IPS-20b (cell line): ENCODE results near the gene WARS2.

ENCODE experiments used
- H3K27ac ChIP-seq: one replicate; pipeline ENCODE4 v1.5.1; 2013; ENCODE audit warnings: low read length
- H3K27me3 ChIP-seq: 2 replicates; pipeline ENCODE4 v1.6.1; 2013; ENCODE audit warnings: mild to moderate bottlenecking, low read length, inconsistent platforms; ENCODE audit not compliant: insufficient read depth
- H3K36me3 ChIP-seq: 2 replicates; pipeline ENCODE4 v1.6.1; 2013; ENCODE audit warnings: low read depth, mild to moderate bottlenecking, inconsistent platforms, low read length, moderate library complexity; ENCODE audit not compliant: insufficient read depth
- H3K4me1 ChIP-seq: 2 replicates; pipeline ENCODE4 v1.6.1; 2013; ENCODE audit warnings: mild to moderate bottlenecking, control low read depth, inconsistent platforms, low read length, moderate library complexity; ENCODE audit not compliant: insufficient read depth
- H3K4me3 ChIP-seq: 2 replicates; pipeline ENCODE4 v1.5.1; 2013; ENCODE audit warnings: mild to moderate bottlenecking, low read length, inconsistent platforms
- H3K9ac ChIP-seq: 2 replicates; pipeline ENCODE4 v1.6.1; 2013; ENCODE audit warnings: low read depth, mild to moderate bottlenecking, inconsistent platforms, low read length, moderate library complexity
- H3K9me3 ChIP-seq: 2 replicates; pipeline ENCODE4 v1.6.1; 2013; ENCODE audit warnings: mild to moderate bottlenecking, low read depth, low read length, inconsistent platforms; ENCODE audit not compliant: insufficient read depth

The WARS2 gene

DNA sequence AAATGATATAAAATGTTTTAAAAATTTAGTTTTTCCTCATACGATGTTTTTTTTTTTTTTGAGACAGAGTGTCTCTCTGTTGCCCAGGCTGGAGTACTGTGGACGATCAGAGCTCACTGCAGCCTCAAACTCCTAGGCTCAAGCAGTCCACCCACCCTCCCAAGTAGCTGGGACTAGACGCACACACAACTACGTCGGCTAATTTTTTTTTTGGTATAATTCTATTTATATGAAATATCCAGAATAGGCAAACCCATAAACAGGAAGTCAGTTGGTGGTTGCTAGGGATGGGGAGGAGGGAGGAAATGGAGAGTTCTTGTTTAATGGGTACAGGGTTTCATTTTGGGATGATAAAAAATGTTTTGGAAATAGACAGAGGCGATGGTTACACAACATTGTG, 56.5 kb downstream of the WARS2 start:
- Histone ChIP-seq H3K9me3 (no peaks in the 10 kb centered on the region; the same call in 1 of the 2 replicates), H3K4me1 (peaks cover 20% of the 10 kb centered on the region; the same call in 1 of the 2 replicates), H3K9ac (no peak overlapping the region), H3K36me3 (no peaks in the 10 kb centered on the region), H3K4me3 (no peak overlapping the region), H3K27ac (no peak overlapping the region), H3K27me3 (no peaks in the 10 kb centered on the region)

DNA sequence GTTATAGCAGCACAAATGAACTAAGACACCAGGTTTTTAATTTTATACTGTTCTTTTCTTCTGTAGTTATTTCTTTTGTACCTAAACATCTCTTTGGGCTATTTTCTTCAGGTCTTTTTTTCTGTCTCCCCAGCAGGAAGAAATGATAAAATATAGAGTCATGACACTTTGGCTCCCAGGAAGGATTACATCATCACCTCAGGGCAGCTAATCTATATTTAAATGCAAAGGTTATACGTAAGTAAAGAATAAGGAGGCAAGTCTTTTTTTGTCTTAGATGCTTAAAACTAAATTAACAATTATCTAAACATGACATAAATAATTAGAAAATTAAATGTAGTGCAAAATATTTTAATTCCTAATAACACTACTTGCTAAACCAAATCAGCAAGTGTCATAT, 57.0 kb downstream of the WARS2 start:
- H3K36me3 ChIP-seq: no peaks in the 10 kb centered on the region
- no peak overlapping the region for H3K9ac ChIP-seq
- no peaks in the 10 kb centered on the region; the same call in 1 of the 2 replicates for H3K9me3 ChIP-seq
- H3K4me1 ChIP-seq: peaks cover 20% of the 10 kb centered on the region; the same call in 1 of the 2 replicates
- no peak overlapping the region for H3K4me3 ChIP-seq
- H3K27me3 ChIP-seq: no peaks in the 10 kb centered on the region
- no peak overlapping the region for H3K27ac ChIP-seq

DNA sequence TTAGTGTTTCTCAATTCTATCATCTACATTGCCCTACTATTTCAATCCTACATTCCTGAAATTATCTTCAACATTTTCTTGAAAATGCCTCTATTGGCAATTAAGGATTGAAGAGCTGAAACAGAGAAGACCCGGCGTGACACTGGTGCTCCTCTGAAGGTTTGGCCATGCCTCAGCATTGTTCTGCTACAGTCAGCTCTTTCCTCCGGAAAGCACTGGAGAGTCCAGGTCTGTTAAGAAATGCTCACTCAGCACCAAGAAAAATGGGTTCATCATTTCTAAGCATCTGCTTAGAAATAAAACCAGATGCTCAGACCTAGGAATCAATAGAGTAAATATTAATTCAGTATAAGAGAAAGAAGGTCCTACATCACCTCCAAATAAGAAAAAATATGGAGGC, 58.8 kb downstream of the WARS2 start:
- Histone ChIP-seq H3K27me3 (no peaks in the 10 kb centered on the region), H3K27ac (no peak overlapping the region), H3K36me3 (no peaks in the 10 kb centered on the region)

DNA sequence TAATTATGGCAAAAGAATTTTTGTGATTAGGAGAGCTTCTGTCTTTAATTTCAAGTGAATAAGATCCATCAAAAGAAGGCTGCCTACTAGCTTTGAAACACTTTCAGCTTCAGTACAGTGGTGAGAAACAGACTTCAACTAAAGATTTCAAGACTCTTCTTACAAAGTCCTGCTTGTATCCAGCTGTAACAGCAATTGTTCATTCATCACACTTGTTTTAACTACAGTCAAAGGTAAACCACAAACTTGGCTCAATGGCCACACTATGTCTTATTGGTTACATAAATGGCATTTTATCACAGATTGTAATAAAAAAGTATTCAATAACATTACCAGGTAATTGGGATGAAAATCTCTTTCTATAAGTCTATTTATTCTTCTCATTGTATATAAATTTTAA, 59.2 kb downstream of the WARS2 start:
- peak overlapping the region; percentile 63 for H3K27ac ChIP-seq

More for the DNA sequence above, 58.8 kb downstream of the WARS2 start:
- no peaks in the 10 kb centered on the region; the same call in 1 of the 2 replicates for H3K9me3 ChIP-seq
- no peak overlapping the region for H3K9ac ChIP-seq
- no peak overlapping the region for H3K4me3 ChIP-seq
- peaks cover 15% of the 10 kb centered on the region; the same call in 1 of the 2 replicates for H3K4me1 ChIP-seq

DNA sequence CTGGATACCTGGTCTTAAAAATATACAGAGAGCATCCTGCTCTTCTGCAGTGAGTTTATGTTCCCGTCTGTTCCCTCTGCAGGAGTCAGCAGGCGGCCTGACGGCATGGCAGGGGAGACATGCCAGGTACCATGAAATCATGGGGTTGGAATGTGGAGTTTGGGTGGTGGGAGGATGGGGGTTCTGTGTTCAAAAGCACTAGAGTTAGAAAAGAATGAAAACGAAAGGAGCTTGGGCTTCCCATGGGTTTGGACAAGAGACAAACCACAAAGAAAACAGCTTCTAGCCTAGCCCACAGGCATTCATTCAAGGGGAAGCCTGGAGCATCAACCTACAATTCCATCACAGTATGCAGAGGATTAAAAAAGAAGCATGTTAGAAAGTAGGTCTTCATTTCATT, 59.9 kb downstream of the WARS2 start:
- peaks cover 15% of the 10 kb centered on the region; the same call in 1 of the 2 replicates for H3K4me1 ChIP-seq
- H3K9me3 ChIP-seq: no peaks in the 10 kb centered on the region; the same call in 1 of the 2 replicates
- 0 out of 2 replicates have a peak overlapping the region, but pooled peaks have one; percentile 13 for H3K9ac ChIP-seq
- no peaks in the 10 kb centered on the region for H3K36me3 ChIP-seq
- no peaks in the 10 kb centered on the region for H3K27me3 ChIP-seq
- peak overlapping the region; percentile 63 for H3K27ac ChIP-seq
- peak overlapping the region; percentile 17; the same call in 1 of the 2 replicates for H3K4me3 ChIP-seq

More for the DNA sequence above, 59.2 kb downstream of the WARS2 start:
- no peak overlapping the region for H3K9ac ChIP-seq
- no peaks in the 10 kb centered on the region for H3K27me3 ChIP-seq
- no peak overlapping the region for H3K4me3 ChIP-seq
- no peaks in the 10 kb centered on the region; the same call in 1 of the 2 replicates for H3K9me3 ChIP-seq
- peaks cover 15% of the 10 kb centered on the region; the same call in 1 of the 2 replicates for H3K4me1 ChIP-seq
- H3K36me3 ChIP-seq: no peaks in the 10 kb centered on the region

DNA sequence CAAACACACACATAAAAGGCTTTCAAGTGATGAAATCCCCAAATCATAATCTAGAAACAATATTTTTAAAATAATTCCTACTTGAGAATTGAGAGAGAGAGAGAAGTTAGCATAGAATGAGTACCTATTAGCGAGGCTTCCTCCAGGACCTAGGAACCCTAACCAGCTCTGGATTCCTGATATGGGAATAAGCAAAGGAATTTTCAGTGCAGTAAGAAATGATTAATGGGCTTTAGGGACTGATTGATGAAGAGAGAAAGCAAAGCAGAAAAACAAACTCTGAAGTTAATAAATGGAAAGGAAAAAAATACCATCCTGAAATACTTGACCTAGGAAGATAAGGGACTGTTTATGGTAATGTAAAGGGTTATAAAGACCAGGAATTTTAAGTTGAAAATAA, 60.6 kb downstream of the WARS2 start:
- H3K4me3 ChIP-seq: no peak overlapping the region
- no peak overlapping the region for H3K27ac ChIP-seq
- peaks cover 15% of the 10 kb centered on the region; the same call in 1 of the 2 replicates for H3K4me1 ChIP-seq
- no peaks in the 10 kb centered on the region for H3K36me3 ChIP-seq
- no peaks in the 10 kb centered on the region for H3K27me3 ChIP-seq
- H3K9ac ChIP-seq: no peak overlapping the region
- no peaks in the 10 kb centered on the region; the same call in 1 of the 2 replicates for H3K9me3 ChIP-seq

DNA sequence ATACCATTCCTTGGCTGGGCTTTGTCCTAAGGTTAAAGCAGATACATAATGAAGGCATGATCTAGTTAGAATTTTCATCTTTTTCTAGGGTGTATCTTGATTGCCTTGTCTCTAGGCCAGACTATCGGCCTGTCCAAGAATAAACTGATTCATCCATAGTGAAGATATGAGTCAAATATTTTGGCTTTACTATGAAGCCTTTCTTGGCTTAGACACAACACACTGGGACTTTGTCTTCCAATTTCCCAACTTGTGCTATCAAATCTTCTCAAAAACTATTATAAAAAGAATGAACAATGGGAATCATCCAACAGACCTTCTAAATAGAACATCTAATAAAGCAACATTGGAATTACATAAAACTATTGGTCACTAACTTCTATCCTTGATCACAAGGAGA, 64.8 kb downstream of the WARS2 start:
- Histone ChIP-seq H3K4me3 (no peak overlapping the region), H3K27ac (no peak overlapping the region)

DNA sequence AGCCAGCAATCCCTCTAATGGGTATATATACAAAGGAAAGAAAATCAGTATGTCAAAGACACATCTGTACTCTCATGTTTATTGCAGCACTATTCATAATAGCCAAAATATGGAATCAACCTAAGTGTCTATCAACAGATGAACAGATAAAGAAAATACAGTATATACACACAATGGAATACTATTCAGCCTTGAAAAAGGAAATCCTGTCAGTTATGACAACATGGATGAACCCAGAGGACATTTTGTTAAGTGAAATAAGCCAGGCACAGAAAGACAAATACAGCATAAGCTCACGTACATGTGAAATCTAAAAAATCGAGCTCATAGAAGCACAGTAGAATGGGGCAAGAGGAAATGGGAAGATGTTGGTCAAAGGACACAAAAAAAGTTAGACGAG, 69.1 kb downstream of the WARS2 start:
- Histone ChIP-seq H3K36me3 (no peaks in the 10 kb centered on the region), H3K27ac (no peak overlapping the region), H3K9me3 (no peaks in the 10 kb centered on the region), H3K27me3 (no peaks in the 10 kb centered on the region), H3K9ac (no peak overlapping the region), H3K4me3 (no peak overlapping the region), H3K4me1 (no peaks in the 10 kb centered on the region)

More for the DNA sequence above, 64.8 kb downstream of the WARS2 start:
- Histone ChIP-seq H3K9me3 (no peaks in the 10 kb centered on the region), H3K27me3 (no peaks in the 10 kb centered on the region), H3K36me3 (no peaks in the 10 kb centered on the region), H3K9ac (no peak overlapping the region), H3K4me1 (peaks cover 4% of the 10 kb centered on the region; the same call in 1 of the 2 replicates)

DNA sequence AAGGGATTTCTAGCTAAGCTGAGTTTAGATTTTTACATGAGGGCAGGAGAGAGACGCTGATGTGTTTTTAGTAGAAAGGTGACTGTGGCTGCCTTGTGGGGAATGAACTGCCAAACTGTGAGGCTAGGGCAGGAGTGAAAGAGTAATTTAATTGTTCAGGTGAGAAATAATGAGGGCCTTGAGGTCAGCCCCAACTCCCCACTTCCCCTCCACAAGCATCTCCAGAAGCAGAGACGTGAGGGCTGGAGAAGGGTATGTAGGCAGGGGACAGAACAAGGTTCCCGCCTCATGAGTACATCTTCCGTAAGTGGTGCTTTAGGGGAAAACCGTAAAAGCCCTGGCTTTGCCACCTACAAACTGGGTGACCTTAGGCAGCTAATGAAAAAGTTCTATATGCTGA, 70.8 kb downstream of the WARS2 start:
- Histone ChIP-seq H3K36me3 (no peaks in the 10 kb centered on the region), H3K27me3 (no peaks in the 10 kb centered on the region), H3K9ac (no peak overlapping the region), H3K4me1 (no peaks in the 10 kb centered on the region), H3K27ac (no peak overlapping the region), H3K9me3 (no peaks in the 10 kb centered on the region), H3K4me3 (no peak overlapping the region)

DNA sequence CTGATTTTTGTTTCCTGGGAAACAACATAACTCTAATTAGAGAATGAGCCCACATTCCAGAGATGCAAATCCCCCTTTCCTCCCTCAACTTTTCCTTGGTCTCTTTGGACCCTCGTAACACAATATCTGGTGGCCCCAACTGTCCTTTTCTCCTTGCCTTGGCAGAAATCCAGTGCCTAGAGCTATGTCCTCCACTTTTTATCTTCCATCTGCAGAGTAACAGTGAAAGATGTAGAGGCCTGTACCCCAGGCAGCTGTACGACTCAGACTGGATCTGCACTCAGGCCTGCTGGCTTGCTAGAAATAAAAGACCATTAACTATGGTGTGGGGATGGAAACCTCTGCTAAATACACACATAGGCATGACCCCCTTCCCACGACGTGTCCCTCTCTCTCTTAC, 72.0 kb downstream of the WARS2 start:
- no peaks in the 10 kb centered on the region for H3K9me3 ChIP-seq
- no peak overlapping the region for H3K27ac ChIP-seq
- H3K9ac ChIP-seq: no peak overlapping the region
- no peak overlapping the region for H3K4me3 ChIP-seq
- H3K36me3 ChIP-seq: no peaks in the 10 kb centered on the region
- H3K4me1 ChIP-seq: no peaks in the 10 kb centered on the region
- H3K27me3 ChIP-seq: no peaks in the 10 kb centered on the region

DNA sequence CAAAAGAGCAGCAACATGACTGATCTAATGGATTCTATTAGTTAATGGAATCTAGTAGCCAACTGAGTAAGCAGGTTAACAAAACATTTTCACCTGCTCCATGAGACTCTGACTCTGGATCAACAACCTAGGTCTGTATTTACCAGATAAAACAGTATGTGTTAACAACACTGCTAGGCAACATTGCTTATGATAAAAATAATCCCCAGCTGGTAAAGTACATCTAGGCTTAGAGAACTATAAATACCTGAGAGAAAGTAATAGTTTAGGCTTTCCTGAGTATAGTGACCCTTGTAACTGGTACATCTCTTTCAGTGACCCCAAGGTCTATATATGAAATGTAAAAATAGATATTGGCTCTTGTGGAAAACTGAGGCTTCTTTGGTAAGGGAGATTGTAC, 78.8 kb downstream of the WARS2 start:
- no peak overlapping the region for H3K27ac ChIP-seq
- no peaks in the 10 kb centered on the region for H3K27me3 ChIP-seq
- no peaks in the 10 kb centered on the region for H3K9me3 ChIP-seq
- no peaks in the 10 kb centered on the region for H3K4me1 ChIP-seq
- H3K36me3 ChIP-seq: no peaks in the 10 kb centered on the region
- no peak overlapping the region for H3K9ac ChIP-seq
- H3K4me3 ChIP-seq: no peak overlapping the region

DNA sequence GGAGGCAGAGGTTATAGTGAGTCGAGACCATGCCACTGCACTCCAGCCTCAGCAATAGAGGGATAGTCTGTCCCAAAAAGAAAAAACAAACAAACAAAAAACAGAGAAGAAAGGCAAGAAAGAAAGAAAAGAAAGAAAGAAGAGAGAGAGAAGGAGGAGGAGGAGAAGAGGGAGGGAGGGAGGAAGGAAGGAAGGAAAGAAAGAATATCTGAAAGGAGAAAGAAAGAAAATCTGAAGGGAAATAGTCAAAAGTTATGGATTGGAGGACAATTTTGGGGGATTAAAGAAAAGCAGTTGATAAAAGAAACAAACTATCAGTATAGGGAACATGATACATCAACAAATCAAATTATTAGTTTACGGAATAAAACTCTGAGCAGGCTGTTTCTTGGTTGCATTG, 84.9 kb downstream of the WARS2 start:
- Histone ChIP-seq H3K4me3 (no peak overlapping the region), H3K27ac (no peak overlapping the region)

More for the DNA sequence above, 84.9 kb downstream of the WARS2 start:
- no peak overlapping the region for H3K9ac ChIP-seq
- no peaks in the 10 kb centered on the region for H3K27me3 ChIP-seq
- H3K9me3 ChIP-seq: no peaks in the 10 kb centered on the region
- H3K4me1 ChIP-seq: no peaks in the 10 kb centered on the region
- no peaks in the 10 kb centered on the region for H3K36me3 ChIP-seq
